ENCODE results near the gene TLE6. TPM values are rescaled to one million over a fixed set of nuclear protein-coding genes. Genes with fewer than 3 reads are reported as not detected.

TLE6 gene
- polyA plus RNA-seq, 1 donor from 2014 or later, result 5.7 TPM

DNA sequence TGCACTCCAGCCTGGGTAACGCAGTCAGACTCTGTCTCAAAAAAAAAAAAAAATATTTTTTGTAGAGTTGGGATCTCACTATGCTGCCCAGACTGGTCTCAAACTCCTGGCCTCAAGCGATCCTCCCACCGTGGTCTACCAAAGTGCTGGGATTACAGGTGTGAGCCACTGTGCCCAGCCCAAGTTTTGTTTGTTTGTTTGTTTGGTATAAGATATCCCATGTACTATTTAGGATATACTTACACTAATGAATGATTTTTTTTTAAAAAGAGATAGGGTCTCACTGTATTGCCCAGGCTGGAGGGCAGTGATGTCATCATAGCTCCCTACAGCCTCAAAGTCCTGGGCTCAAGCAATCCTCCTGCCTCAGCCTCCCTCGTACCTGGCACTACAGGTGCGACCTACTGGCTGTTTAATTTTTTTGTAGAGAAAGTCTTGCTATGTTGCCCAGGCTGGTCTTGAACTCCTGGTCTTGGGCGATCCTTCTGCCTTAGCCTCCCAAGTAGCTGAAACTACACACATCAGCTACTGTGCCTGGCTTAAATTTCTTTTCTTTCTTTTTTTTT, 24.0 kb downstream of the TLE6 start:
- H3K9ac ChIP-seq (ENCODE audit: low read length), result no peak overlapping the region
- no peaks in the 10 kb centered on the region for H4K20me1 ChIP-seq (ENCODE audit: insufficient read depth)
- no peaks in the 10 kb centered on the region for H3K36me3 ChIP-seq (ENCODE audit: insufficient read depth, low read length)
- H3K79me2 ChIP-seq (replicated peaks; ENCODE audit: insufficient read depth, low read length), result no peaks in the 10 kb centered on the region
- no peaks in the 10 kb centered on the region for H3K9me3 ChIP-seq (ENCODE audit: low read length)
- H2AFZ ChIP-seq (ENCODE audit: low read depth, low read length), result no peak overlapping the region
- no peak overlapping the region for H3K27ac ChIP-seq (ENCODE audit: low read length)
- no peaks in the 10 kb centered on the region for H3F3A ChIP-seq (ENCODE audit: insufficient read depth, low read length, poor library complexity, severe bottlenecking)
- TF ChIP-seq, protein P1, sequence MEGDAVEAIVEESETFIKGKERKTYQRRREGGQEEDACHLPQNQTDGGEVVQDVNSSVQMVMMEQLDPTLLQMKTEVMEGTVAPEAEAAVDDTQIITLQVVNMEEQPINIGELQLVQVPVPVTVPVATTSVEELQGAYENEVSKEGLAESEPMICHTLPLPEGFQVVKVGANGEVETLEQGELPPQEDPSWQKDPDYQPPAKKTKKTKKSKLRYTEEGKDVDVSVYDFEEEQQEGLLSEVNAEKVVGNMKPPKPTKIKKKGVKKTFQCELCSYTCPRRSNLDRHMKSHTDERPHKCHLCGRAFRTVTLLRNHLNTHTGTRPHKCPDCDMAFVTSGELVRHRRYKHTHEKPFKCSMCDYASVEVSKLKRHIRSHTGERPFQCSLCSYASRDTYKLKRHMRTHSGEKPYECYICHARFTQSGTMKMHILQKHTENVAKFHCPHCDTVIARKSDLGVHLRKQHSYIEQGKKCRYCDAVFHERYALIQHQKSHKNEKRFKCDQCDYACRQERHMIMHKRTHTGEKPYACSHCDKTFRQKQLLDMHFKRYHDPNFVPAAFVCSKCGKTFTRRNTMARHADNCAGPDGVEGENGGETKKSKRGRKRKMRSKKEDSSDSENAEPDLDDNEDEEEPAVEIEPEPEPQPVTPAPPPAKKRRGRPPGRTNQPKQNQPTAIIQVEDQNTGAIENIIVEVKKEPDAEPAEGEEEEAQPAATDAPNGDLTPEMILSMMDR (IDR thresholded peaks at IDR 0.05; ENCODE audit: poor library complexity, severe bottlenecking), result no peak
- TF ChIP-seq EP300 (conservative IDR thresholded peaks at IDR 0.05; ENCODE audit: poor library complexity, severe bottlenecking) (no peak), RAD21 (conservative IDR thresholded peaks at IDR 0.05) (no peak), EZH2 (IDR thresholded peaks at IDR 0.05; ENCODE audit: borderline replicate concordance, insufficient read depth, low read length, poor library complexity, severe bottlenecking) (no peak), SMC3 (conservative IDR thresholded peaks at IDR 0.05; ENCODE audit: poor library complexity) (no peak), POLR2AphosphoS5 (IDR thresholded peaks at IDR 0.05) (no peak)
- no peak overlapping the region for H3K4me2 ChIP-seq (ENCODE audit: low read length)
- H3K9me2 ChIP-seq (ENCODE audit: insufficient read depth, low read length), result no peaks in the 10 kb centered on the region
- no peak overlapping the region for H3K4me3 ChIP-seq (ENCODE audit: low read length)
- peaks cover 3% of the 10 kb centered on the region for H3K27me3 ChIP-seq (ENCODE audit: insufficient read depth, low read depth, low read length)

DNA sequence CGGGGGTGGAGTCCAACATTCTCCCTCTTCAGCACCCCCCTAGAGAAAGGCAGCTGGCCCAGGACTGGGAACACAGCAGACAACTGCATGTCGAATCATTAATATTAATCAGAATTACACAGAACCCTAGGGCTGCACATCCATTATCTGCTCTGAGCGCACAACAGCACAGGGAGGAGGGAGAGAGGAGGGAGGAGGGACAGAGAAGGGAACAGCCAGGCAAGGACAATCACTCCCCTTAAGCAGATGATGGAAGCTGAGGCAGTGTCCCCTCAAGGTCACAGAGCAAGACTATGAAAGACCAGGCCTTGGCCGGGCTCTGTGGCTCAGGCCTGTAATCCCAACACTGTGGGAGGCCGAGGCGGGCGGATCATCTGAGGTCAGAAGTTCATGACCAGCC, 25.7 kb downstream of the TLE6 start:
- H3K36me3 ChIP-seq (ENCODE audit: insufficient read depth, low read length), result no peaks in the 10 kb centered on the region
- no peak overlapping the region for H3K4me2 ChIP-seq (ENCODE audit: low read length)

More for the DNA sequence above, 25.7 kb downstream of the TLE6 start:
- TF ChIP-seq RAD21 (conservative IDR thresholded peaks at IDR 0.05), result no peak
- TF ChIP-seq, protein P1 (IDR thresholded peaks at IDR 0.05; ENCODE audit: poor library complexity, severe bottlenecking), result no peak
- TF ChIP-seq EP300 (conservative IDR thresholded peaks at IDR 0.05; ENCODE audit: poor library complexity, severe bottlenecking), result no peak
- no peak for TF ChIP-seq MXI1 (conservative IDR thresholded peaks at IDR 0.05; ENCODE audit: poor library complexity, severe bottlenecking)
- TF ChIP-seq EZH2 (IDR thresholded peaks at IDR 0.05; ENCODE audit: borderline replicate concordance, insufficient read depth, low read length, poor library complexity, severe bottlenecking), result no peak
- no peak for TF ChIP-seq TAF1 (IDR thresholded peaks at IDR 0.05; ENCODE audit: low read depth)
- TF ChIP-seq SMC3 (conservative IDR thresholded peaks at IDR 0.05; ENCODE audit: poor library complexity), result no peak
- TF ChIP-seq POLR2AphosphoS5 (IDR thresholded peaks at IDR 0.05), result no peak
- TF ChIP-seq, protein P2, sequence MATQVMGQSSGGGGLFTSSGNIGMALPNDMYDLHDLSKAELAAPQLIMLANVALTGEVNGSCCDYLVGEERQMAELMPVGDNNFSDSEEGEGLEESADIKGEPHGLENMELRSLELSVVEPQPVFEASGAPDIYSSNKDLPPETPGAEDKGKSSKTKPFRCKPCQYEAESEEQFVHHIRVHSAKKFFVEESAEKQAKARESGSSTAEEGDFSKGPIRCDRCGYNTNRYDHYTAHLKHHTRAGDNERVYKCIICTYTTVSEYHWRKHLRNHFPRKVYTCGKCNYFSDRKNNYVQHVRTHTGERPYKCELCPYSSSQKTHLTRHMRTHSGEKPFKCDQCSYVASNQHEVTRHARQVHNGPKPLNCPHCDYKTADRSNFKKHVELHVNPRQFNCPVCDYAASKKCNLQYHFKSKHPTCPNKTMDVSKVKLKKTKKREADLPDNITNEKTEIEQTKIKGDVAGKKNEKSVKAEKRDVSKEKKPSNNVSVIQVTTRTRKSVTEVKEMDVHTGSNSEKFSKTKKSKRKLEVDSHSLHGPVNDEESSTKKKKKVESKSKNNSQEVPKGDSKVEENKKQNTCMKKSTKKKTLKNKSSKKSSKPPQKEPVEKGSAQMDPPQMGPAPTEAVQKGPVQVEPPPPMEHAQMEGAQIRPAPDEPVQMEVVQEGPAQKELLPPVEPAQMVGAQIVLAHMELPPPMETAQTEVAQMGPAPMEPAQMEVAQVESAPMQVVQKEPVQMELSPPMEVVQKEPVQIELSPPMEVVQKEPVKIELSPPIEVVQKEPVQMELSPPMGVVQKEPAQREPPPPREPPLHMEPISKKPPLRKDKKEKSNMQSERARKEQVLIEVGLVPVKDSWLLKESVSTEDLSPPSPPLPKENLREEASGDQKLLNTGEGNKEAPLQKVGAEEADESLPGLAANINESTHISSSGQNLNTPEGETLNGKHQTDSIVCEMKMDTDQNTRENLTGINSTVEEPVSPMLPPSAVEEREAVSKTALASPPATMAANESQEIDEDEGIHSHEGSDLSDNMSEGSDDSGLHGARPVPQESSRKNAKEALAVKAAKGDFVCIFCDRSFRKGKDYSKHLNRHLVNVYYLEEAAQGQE (IDR thresholded peaks at IDR 0.05; ENCODE audit: borderline replicate concordance), result no peak
- H3K9me3 ChIP-seq (ENCODE audit: low read length), result no peaks in the 10 kb centered on the region
- H4K20me1 ChIP-seq (ENCODE audit: insufficient read depth), result no peaks in the 10 kb centered on the region
- no peaks in the 10 kb centered on the region for H3K79me2 ChIP-seq (replicated peaks; ENCODE audit: insufficient read depth, low read length)
- H2AFZ ChIP-seq (ENCODE audit: low read depth, low read length), result no peak overlapping the region
- no peak overlapping the region for H3K9ac ChIP-seq (ENCODE audit: low read length)
- no peaks in the 10 kb centered on the region for H3K9me2 ChIP-seq (ENCODE audit: insufficient read depth, low read length)
- no peak overlapping the region for H3K4me3 ChIP-seq (ENCODE audit: low read length)
- no peaks in the 10 kb centered on the region for H3F3A ChIP-seq (ENCODE audit: insufficient read depth, low read length, poor library complexity, severe bottlenecking)
- peaks cover 3% of the 10 kb centered on the region for H3K27me3 ChIP-seq (ENCODE audit: insufficient read depth, low read depth, low read length)
- no peak overlapping the region for H3K27ac ChIP-seq (ENCODE audit: low read length)
